GM23338 (cell line): ENCODE data around the gene ZNF490.

Experiments
- ETS1 ChIP-seq: IDR thresholded peaks from 2 replicates; pipeline ENCODE4 v1.6.1; 2016; ENCODE audit warnings: antibody characterized with exemption
- EZH2 ChIP-seq: fragments of 200-600 bp; sonication (generic); IDR thresholded peaks from one replicate; pipeline ENCODE4 v1.8.0; 2017; ENCODE audit warnings: antibody characterized with exemption, mild to moderate bottlenecking, low read depth; ENCODE audit not compliant: unreplicated experiment
- EZH2phosphoT487 ChIP-seq: fragments of 200-600 bp; sonication (generic); IDR thresholded peaks from one replicate; pipeline ENCODE4 v1.8.1; 2018; ENCODE audit warnings: antibody characterized with exemption; ENCODE audit not compliant: unreplicated experiment
- JUNB ChIP-seq: IDR thresholded peaks from one replicate; pipeline ENCODE4 v1.6.1; 2016; ENCODE audit warnings: antibody characterized with exemption; ENCODE audit not compliant: unreplicated experiment
- NANOG ChIP-seq: IDR thresholded peaks from 2 replicates; pipeline ENCODE4 v1.6.1; 2016; ENCODE audit warnings: antibody characterized with exemption, borderline replicate concordance
- POLR2AphosphoS5 ChIP-seq: IDR thresholded peaks from 2 replicates; pipeline ENCODE4 v1.6.1; 2016; ENCODE audit warnings: antibody characterized with exemption, low read depth
- REST ChIP-seq: IDR thresholded peaks from one replicate; pipeline ENCODE4 v1.6.1; 2018; ENCODE audit warnings: antibody characterized with exemption; ENCODE audit not compliant: unreplicated experiment
- ZNF114 ChIP-seq: fragments of 250-450 bp; sonication (Bioruptor Pico); IDR thresholded peaks from 2 replicates; pipeline ENCODE4 v1.5.0; 2020; ENCODE audit warnings: mild to moderate bottlenecking, moderate library complexity
- TF ChIP-seq, protein P1 (sequence below), 2 experiments: fragments of 200-600 bp in 1 of 2; sonication (generic) in 1 of 2; conservative IDR thresholded peaks; 2 replicates each; pipeline versions ENCODE4 v1.5.1 to v1.6.1; 2016 to 2017; ENCODE audit warnings: antibody characterized with exemption in 2 of 2, low read depth in 2 of 2, mild to moderate bottlenecking in 2 of 2, moderate library complexity in 1 of 2

GRCh38 chr19:12551060-12551832 is 59.4 kb downstream of the ZNF490 start, which contains the start of gene ZNF564:
- TF ChIP-seq, protein P1, sequence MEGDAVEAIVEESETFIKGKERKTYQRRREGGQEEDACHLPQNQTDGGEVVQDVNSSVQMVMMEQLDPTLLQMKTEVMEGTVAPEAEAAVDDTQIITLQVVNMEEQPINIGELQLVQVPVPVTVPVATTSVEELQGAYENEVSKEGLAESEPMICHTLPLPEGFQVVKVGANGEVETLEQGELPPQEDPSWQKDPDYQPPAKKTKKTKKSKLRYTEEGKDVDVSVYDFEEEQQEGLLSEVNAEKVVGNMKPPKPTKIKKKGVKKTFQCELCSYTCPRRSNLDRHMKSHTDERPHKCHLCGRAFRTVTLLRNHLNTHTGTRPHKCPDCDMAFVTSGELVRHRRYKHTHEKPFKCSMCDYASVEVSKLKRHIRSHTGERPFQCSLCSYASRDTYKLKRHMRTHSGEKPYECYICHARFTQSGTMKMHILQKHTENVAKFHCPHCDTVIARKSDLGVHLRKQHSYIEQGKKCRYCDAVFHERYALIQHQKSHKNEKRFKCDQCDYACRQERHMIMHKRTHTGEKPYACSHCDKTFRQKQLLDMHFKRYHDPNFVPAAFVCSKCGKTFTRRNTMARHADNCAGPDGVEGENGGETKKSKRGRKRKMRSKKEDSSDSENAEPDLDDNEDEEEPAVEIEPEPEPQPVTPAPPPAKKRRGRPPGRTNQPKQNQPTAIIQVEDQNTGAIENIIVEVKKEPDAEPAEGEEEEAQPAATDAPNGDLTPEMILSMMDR (conservative IDR thresholded peaks at IDR 0.05; ENCODE audit: low read depth in 2 of 2) = no peak
- TF ChIP-seq EZH2 = no peak
- TF ChIP-seq POLR2AphosphoS5 = peak; percentile 96
- no peak for TF ChIP-seq EZH2phosphoT487
- no peak for TF ChIP-seq REST
- TF ChIP-seq ETS1 = no peak; the same call in 1 of the 2 replicates
- no peak for TF ChIP-seq ZNF114 (CRISPR knock-in tag)
- TF ChIP-seq NANOG = no peak
- no peak for TF ChIP-seq JUNB
